ENCODE measurements around the gene MAP2K7. TPM values are rescaled to one million over a fixed set of nuclear protein-coding genes. Genes with fewer than 3 reads are reported as not detected.

The MAP2K7 gene
- total RNA-seq, 2 donors from 2014 or later: 15.2 to 16.9 TPM

- H3K9me3 ChIP-seq: no peaks in the 10 kb centered on the region
- DNase-seq (ENCODE audit: low spot score) (no peak), ATAC-seq (ENCODE audit: insufficient number of reproducible peaks, low FRiP score, low read depth) (no peak)
- TF ChIP-seq CTCF (IDR thresholded peaks at IDR 0.05): no peak
- peaks cover 18 to 41% of the 10 kb centered on the region in 2 donors for H3K4me1 ChIP-seq (ENCODE audit: control insufficient read depth in 1 of 2, low read depth in 2 of 2)
- peaks cover 29% of the 10 kb centered on the region for H3K36me3 ChIP-seq
- H3K27ac ChIP-seq: no peak overlapping the region
- no peaks in the 10 kb centered on the region for H3K27me3 ChIP-seq (replicated peaks; ENCODE audit: insufficient read depth)
- H3K4me3 ChIP-seq: no peak overlapping the region
Observed at GRCh38 chr19:7907544-7907943, 3.9 kb downstream of the MAP2K7 start.

- Histone ChIP-seq H3K4me3 (no peak overlapping the region), H3K27ac (no peak overlapping the region), H3K9me3 (no peaks in the 10 kb centered on the region), H3K27me3 (replicated peaks; ENCODE audit: insufficient read depth) (no peaks in the 10 kb centered on the region), H3K4me1 (ENCODE audit: control insufficient read depth in 1 of 2, low read depth in 2 of 2) (peaks cover 13 to 34% of the 10 kb centered on the region in 2 donors), H3K36me3 (peaks cover 34% of the 10 kb centered on the region)
- no peak for ATAC-seq (ENCODE audit: insufficient number of reproducible peaks, low FRiP score, low read depth)
- TF ChIP-seq CTCF (IDR thresholded peaks at IDR 0.05): no peak
- DNase-seq (ENCODE audit: low spot score): no peak
Observed at GRCh38 chr19:7908078-7908699, 4.5 kb downstream of the MAP2K7 start.

GRCh38 chr19:7908742-7909461 is 5.2 kb downstream of the MAP2K7 start:
- H3K4me3 ChIP-seq: no peak overlapping the region
- H3K4me1 ChIP-seq (ENCODE audit: control insufficient read depth in 1 of 2, low read depth in 2 of 2): peaks cover 13 to 34% of the 10 kb centered on the region in 2 donors
- H3K36me3 ChIP-seq: peaks cover 34% of the 10 kb centered on the region
- H3K27me3 ChIP-seq (replicated peaks; ENCODE audit: insufficient read depth): no peaks in the 10 kb centered on the region
- no peak for DNase-seq (ENCODE audit: low spot score)
- ATAC-seq (ENCODE audit: insufficient number of reproducible peaks, low FRiP score, low read depth): no peak
- TF ChIP-seq CTCF (IDR thresholded peaks at IDR 0.05): no peak
- H3K27ac ChIP-seq: no peak overlapping the region
- H3K9me3 ChIP-seq: no peaks in the 10 kb centered on the region

- no peak overlapping the region for H3K4me3 ChIP-seq
- no peaks in the 10 kb centered on the region for H3K27me3 ChIP-seq (replicated peaks; ENCODE audit: insufficient read depth)
- ATAC-seq (ENCODE audit: insufficient number of reproducible peaks, low FRiP score, low read depth) (no peak), DNase-seq (ENCODE audit: low spot score) (no peak)
- H3K36me3 ChIP-seq: peaks cover 34% of the 10 kb centered on the region
- peaks cover 12 to 30% of the 10 kb centered on the region in 2 donors for H3K4me1 ChIP-seq (ENCODE audit: control insufficient read depth in 1 of 2, low read depth in 2 of 2)
- H3K9me3 ChIP-seq: no peaks in the 10 kb centered on the region
- H3K27ac ChIP-seq: no peak overlapping the region
- no peak for TF ChIP-seq CTCF (IDR thresholded peaks at IDR 0.05)
Observed at GRCh38 chr19:7909471-7910067, 5.9 kb downstream of the MAP2K7 start.
